GM12874 (cell line): ENCODE measurements around the gene USH1C.

Source experiments
- CTCF ChIP-seq: IDR thresholded peaks from 2 replicates; pipeline ENCODE4 v1.5.1; 2011; ENCODE audit warnings: low read depth, mild to moderate bottlenecking, control low read depth, low read length, moderate library complexity; ENCODE audit not compliant: insufficient read depth

The USH1C gene

DNA sequence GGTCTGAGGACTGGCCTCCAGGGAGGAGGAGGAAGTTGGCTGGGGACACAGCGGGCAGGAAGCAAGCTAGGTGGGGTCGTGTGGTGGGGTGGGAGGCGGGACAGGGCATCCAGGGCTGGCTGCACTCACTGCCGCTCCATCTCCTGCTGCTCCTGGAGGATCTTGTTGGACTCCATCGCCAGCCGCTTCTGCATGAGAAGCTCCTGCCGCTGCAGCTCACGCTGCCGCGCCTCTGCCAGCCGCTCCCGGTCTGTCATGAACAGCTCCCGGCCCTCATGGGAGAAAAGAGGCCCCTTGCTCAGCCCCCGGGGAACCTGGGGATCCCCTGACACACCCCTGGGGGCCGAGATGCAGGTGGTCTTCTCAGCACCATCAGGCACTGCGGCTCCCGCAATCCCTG lies 21.6 kb downstream of the USH1C start:
- no peak for TF ChIP-seq CTCF

GRCh38 chr11:17521106-17521900 lies 22.9 kb downstream of the USH1C start:
- TF ChIP-seq CTCF = no peak

- TF ChIP-seq CTCF = no peak
Measured at GRCh38 chr11:17519061-17519885, 24.9 kb downstream of the USH1C start.

- no peak for TF ChIP-seq CTCF
Measured at GRCh38 chr11:17518366-17518765, 25.9 kb downstream of the USH1C start.

DNA sequence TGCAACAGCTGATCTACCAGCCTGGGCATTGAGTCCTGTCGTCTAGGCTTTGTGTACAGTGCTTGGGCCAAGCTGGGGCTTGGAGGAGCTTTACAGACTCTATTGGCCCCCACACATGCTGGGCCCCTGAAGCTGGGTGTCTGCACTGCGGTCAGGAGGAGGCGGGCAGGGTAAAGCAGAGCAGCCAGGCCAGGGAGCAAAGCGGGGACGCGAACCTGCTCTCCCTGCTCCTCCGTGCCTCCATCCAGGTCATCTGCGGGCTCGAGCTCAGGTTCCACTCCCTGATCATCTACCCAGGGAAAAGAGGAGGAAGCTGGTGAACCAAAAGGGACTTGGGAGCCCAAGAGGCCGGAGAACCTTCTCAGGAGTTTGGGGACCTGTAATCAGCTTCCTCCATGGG lies 27.0 kb downstream of the USH1C start:
- no peak for TF ChIP-seq CTCF

DNA sequence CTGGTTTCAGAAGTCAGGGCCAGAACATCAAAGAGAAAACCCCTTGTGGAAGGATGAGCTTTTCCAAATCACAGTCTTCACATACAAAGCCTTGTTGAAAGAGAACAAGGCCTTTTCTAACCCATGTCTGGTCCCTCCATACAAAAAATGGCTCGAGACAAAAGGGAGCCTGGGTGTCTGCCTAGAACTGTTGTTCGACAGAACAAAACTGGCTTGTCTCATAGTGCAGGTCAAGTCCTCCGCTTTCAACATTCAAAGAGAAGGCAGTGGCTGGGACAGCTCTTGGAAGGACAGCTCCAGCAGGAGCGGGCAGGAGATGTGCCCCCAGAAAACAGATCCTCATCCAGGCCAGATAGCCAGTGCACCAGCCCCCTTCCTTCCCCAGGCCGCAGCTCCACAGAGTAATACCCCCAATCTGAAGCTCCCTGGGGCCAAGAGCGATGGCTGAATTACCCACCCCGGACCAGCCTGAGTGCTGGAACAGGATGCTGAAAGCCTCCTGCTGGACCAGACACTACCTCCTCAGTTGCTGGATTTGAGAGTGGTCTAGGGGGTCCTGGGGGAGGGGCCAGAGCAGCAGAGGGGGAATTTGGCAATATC lies 27.6 kb downstream of the USH1C start:
- TF ChIP-seq CTCF = no peak
